ENCODE results near the gene SBK3. TPM values are rescaled to one million over a fixed set of nuclear protein-coding genes. Genes with fewer than 3 reads are reported as not detected.

The SBK3 gene
- total RNA-seq, 2 experiments from 2014 or later, result not detected

DNA sequence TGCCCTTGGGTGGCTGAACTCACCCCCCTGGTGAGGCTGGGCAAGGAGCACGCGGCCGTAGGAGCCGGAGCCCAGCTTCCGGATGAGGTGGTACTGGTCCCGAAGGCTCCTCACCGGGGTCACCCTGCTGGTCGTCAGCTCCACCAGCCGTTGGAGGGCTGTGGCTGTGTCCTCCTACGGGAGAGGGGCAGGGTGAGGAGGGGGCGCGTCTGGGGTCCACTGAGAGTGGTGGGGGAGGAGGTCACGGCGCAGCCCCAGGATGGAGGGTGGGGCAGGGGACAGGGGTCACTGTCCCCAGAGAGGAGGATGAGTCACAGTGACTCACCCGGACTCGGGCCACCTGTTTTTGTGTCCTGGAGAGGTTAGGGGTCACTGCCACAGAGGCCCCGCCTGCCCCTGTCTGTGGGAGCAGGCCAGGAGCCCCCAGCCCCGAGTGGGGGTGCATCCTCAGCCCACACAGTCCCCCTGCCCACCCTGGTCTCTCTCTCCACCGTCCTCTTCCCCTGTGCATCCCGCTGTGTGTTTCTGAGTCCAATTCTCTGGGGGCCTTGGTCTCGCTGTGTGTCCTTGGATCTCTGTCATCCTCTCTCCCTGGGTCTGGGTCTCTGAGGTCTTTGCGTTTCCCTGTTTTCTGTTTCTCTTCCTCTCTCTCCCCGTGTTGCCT lies 435 bp downstream of the SBK3 start:
- Mint-ChIP-seq H3K27me3 (peaks cover 27% of the 10 kb centered on the region), H3K4me1 (ENCODE audit: low read depth) (no peaks in the 10 kb centered on the region), H3K36me3 (ENCODE audit: low read depth) (no peaks in the 10 kb centered on the region), H3K9me3 (no peaks in the 10 kb centered on the region), H3K27ac (no peak overlapping the region), H3K4me3 (no peak overlapping the region)
- intact Hi-C loops (cut with DNase I, micrococcal nuclease), result no loop called here
- ChIA-PET CTCF (no interaction called here), POLR2A (no interaction called here)
- H3K9me3 ChIP-seq (ENCODE audit: control insufficient read depth in 1 of 2, insufficient read depth in 1 of 2, low read length in 2 of 2), result peaks cover 0 to 10% of the 10 kb centered on the region in 2 experiments
- no peaks in the 10 kb centered on the region for H3K4me1 ChIP-seq (ENCODE audit: insufficient read depth, low read length)
- DNase-seq, result no peak
- peaks cover 11 to 12% of the 10 kb centered on the region in 2 experiments for H3K27me3 ChIP-seq (ENCODE audit: control insufficient read depth in 1 of 2, insufficient read depth in 2 of 2, low read length in 2 of 2)
- no peak for ATAC-seq (ENCODE audit: poor library complexity)
- no peak overlapping the region for H3K4me3 ChIP-seq (ENCODE audit: low read length)
- H3K27ac ChIP-seq (ENCODE audit: low read depth in 1 of 2, low read length in 2 of 2), result no peak overlapping the region
- no peaks in the 10 kb centered on the region for H3K36me3 ChIP-seq (ENCODE audit: insufficient read depth, low read length)
- TF ChIP-seq, protein P1, sequence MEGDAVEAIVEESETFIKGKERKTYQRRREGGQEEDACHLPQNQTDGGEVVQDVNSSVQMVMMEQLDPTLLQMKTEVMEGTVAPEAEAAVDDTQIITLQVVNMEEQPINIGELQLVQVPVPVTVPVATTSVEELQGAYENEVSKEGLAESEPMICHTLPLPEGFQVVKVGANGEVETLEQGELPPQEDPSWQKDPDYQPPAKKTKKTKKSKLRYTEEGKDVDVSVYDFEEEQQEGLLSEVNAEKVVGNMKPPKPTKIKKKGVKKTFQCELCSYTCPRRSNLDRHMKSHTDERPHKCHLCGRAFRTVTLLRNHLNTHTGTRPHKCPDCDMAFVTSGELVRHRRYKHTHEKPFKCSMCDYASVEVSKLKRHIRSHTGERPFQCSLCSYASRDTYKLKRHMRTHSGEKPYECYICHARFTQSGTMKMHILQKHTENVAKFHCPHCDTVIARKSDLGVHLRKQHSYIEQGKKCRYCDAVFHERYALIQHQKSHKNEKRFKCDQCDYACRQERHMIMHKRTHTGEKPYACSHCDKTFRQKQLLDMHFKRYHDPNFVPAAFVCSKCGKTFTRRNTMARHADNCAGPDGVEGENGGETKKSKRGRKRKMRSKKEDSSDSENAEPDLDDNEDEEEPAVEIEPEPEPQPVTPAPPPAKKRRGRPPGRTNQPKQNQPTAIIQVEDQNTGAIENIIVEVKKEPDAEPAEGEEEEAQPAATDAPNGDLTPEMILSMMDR (IDR thresholded peaks at IDR 0.05), result no peak

DNA sequence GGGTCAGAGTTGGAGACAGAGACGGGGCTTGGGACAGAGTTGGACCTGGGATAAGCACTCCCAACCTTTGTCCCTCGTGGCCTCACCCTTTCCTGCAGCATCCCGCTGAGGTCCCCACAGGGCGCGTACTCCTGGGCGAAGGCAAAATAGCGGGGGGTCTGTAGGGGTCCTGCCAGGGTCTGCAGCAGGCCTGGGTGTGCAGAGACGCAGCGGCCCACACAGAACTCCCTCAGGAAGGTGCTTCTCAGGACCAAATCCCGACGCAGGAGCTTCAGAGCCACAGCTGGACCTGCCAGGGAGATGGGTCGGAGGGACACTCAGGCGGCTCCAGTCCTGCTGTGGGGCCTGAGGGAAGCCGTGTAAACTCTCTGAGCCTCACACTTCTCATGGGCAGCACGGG lies 1.3 kb downstream of the SBK3 start:
- TF ChIP-seq, protein P1 (IDR thresholded peaks at IDR 0.05), result no peak
- no peak overlapping the region for H3K4me3 ChIP-seq (ENCODE audit: low read length)
- no peak for ATAC-seq (ENCODE audit: poor library complexity)
- ChIA-PET CTCF (no interaction called here), POLR2A (no interaction called here)
- H3K36me3 ChIP-seq (ENCODE audit: insufficient read depth, low read length), result no peaks in the 10 kb centered on the region
- Mint-ChIP-seq H3K4me1 (ENCODE audit: low read depth) (no peaks in the 10 kb centered on the region), H3K9me3 (no peaks in the 10 kb centered on the region), H3K36me3 (ENCODE audit: low read depth) (no peaks in the 10 kb centered on the region), H3K4me3 (no peak overlapping the region), H3K27ac (no peak overlapping the region), H3K27me3 (peaks cover 24% of the 10 kb centered on the region)
- no peak overlapping the region for H3K27ac ChIP-seq (ENCODE audit: low read depth in 1 of 2, low read length in 2 of 2)
- intact Hi-C loops (cut with DNase I, micrococcal nuclease), result no loop called here
- H3K9me3 ChIP-seq (ENCODE audit: control insufficient read depth in 1 of 2, insufficient read depth in 1 of 2, low read length in 2 of 2), result peaks cover 0 to 10% of the 10 kb centered on the region in 2 experiments
- peaks cover 8 to 11% of the 10 kb centered on the region in 2 experiments for H3K27me3 ChIP-seq (ENCODE audit: control insufficient read depth in 1 of 2, insufficient read depth in 2 of 2, low read length in 2 of 2)
- no peak for DNase-seq
- no peaks in the 10 kb centered on the region for H3K4me1 ChIP-seq (ENCODE audit: insufficient read depth, low read length)

DNA sequence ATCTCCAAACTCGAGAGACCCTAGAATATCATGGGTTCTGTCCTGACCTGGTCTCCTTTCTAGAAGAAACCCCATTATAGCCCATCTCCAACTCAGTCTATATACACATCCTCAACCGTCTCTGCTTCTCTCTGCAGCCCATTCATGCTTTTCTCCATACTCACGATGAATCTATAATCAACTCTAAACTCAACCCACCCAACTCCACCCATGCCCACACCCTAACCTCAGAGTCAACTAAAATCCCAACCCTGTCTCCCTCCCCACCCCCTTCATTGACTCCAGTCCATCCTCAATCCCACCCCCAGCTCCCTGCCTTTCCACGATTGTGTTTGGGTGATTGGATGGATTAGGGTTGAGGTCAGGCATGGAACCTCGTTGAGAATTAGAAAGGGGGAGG lies 1.8 kb downstream of the SBK3 start:
- Mint-ChIP-seq H3K36me3 (ENCODE audit: low read depth) (no peaks in the 10 kb centered on the region), H3K27me3 (peaks cover 24% of the 10 kb centered on the region), H3K4me3 (no peak overlapping the region), H3K27ac (no peak overlapping the region), H3K4me1 (ENCODE audit: low read depth) (no peaks in the 10 kb centered on the region), H3K9me3 (no peaks in the 10 kb centered on the region)
- TF ChIP-seq, protein P1 (IDR thresholded peaks at IDR 0.05), result no peak
- peaks cover 0 to 10% of the 10 kb centered on the region in 2 experiments for H3K9me3 ChIP-seq (ENCODE audit: control insufficient read depth in 1 of 2, insufficient read depth in 1 of 2, low read length in 2 of 2)
- ChIA-PET CTCF (no interaction called here), POLR2A (no interaction called here)
- ATAC-seq (ENCODE audit: poor library complexity), result no peak
- no peaks in the 10 kb centered on the region for H3K36me3 ChIP-seq (ENCODE audit: insufficient read depth, low read length)
- no peak for DNase-seq
- no peak overlapping the region for H3K27ac ChIP-seq (ENCODE audit: low read depth in 1 of 2, low read length in 2 of 2)
- intact Hi-C loops (cut with DNase I, micrococcal nuclease), result no loop called here
- H3K27me3 ChIP-seq (ENCODE audit: control insufficient read depth in 1 of 2, insufficient read depth in 2 of 2, low read length in 2 of 2), result peaks cover 8 to 11% of the 10 kb centered on the region in 2 experiments
- no peak overlapping the region for H3K4me3 ChIP-seq (ENCODE audit: low read length)
- no peaks in the 10 kb centered on the region for H3K4me1 ChIP-seq (ENCODE audit: insufficient read depth, low read length)

All from CD4-positive, alpha-beta T cell (primary cell).